Fibroblast of gingiva (primary cell): ENCODE measurements around the gene MYO1D.
"Not testable (repeated sequence)": the region's sequence is repeated elsewhere in the genome, so short reads cannot be mapped to it uniquely, and the experiment has no call there.

ENCODE experiments used
- DNase-seq: peaks from one replicate; pipeline ENCODE4 v3.0.0-alpha.2; 2011; ENCODE audit warnings: low read depth

Gene MYO1D

DNA sequence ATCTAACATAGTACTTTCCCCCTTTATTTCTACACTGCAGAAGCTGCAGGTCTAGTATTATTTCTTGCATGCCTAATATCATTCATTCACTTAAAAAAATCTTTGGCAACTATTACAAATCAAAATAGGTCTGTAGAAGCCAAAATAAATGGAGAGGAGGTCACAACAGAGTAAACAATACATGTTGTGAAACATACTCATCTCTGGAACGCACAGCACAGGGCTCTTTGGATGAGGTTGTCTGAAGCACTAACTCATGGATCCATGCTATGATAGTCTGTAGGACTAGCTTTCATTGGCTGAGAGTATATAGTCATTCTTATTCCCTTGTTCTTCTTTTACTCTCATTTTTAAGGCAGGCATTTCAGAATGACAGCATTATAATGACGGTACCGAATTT lies 21.3 kb downstream of the MYO1D start:
- DNase-seq = no peak

DNA sequence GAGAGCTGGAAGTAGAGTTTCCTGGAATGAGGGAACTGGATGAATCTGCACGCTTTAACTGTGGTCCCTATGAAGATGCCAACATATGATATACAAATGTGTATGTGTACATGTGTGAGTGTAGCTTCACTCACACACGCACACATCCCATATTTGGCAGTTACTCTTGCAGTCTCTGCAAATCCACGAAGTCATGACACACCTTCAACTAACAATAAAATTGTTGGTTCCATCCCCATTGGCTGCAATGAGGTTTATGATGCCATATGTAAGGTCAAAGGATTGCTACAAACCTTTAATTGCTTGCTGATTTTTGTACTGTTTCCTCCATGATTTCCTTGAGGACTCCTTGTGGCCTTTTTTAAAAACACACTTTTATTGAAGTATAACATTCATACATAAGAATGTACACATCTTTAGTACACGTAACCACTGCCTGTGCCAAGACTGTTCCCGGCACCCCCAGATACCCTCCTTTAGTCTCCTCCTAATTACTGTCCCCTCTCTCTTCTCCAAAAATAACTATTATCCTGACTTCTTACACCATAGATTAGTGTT lies 22.0 kb downstream of the MYO1D start:
- no peak for DNase-seq

DNA sequence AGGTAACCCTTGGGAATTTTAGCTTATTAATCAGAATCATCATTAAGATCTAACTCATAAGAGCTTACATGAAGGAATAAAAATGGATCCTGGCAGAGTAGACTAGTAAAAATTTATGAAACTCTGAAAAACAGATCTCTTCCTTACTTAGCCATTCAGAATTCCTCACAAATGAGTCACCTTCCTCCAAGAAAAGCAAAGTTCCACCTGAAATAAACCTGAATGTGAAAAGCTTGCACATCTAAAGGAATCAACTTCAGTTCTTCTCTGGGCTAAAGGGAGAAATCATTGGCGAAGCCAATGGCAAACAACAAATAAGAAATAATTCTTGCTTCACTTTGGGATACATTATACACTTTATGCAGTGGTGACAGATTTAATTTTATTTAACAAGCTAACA lies 22.7 kb downstream of the MYO1D start:
- DNase-seq = no peak

DNA sequence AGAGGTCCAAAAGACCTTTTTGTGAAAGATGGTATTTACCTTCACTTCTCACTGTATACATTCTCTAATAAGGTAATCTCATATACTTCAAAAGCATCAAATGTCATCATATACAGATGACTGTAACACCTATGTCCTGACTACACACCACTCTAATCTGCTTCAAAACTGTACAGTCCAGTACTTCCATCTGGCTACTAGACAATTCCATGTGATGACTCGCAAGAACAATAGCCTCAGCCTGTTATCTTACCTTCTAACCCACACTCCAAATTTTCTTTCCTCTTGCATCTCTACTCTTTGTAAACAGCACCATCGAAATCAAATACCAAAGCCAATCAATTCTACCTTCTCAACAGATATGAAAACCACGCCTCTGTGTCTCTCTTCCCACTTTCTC lies 24.1 kb downstream of the MYO1D start:
- no peak for DNase-seq

DNA sequence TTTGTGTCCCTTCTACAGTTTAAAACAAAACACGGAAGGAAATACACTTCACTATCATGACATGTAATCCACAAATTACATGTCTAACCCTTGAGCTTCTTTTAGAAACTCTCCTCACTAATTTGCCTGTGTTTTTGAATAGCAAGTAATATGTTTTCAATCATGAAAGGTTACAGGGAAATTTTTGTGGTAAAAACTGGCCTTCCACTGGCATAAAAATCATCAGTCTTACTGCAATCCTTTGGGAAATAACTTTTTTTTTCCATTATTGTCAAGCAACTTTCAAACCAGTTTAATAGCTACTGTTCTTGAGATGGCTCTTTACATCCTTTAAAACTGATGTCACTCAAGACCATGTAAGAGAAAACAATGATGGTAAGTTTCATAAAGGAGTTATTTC lies 27.0 kb downstream of the MYO1D start:
- peak; percentile 63 for DNase-seq

DNA sequence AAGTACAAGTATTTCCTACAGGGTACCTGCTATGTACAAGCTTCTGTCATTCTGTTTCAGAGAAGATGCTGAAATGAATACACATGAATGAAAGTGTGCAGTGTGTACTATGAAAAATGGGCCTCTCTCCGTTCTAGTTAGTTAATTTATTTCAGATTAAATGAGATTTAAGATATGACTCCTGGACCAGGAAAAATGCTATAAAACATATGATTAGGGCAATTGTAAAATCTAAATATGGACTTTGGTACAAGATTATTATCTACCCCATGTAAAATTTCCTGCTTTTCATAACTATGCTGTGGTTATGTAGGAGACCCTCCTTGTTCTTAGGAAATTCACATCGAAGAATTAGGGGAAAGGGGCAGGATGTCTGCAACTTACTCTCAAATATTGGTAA lies 28.9 kb downstream of the MYO1D start:
- no peak for DNase-seq

DNA sequence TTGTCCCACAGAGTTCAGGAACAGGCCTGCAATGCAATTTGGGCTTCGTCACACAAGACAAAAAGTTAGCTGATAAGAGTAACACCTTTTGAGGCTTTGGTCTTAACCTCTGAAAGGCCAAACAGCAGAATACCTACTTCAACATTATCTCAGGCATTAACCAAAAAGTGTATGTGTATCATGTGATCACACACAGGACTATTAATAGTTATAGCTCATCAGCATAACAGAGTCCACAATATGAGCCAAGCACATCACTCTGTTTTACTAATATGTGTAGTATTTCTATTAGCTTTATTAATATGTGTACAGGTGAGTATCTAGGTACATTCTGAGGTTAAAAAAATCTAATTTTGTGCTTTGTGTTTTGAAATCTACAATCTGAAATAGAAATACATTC lies 30.8 kb downstream of the MYO1D start:
- DNase-seq = no peak

DNA sequence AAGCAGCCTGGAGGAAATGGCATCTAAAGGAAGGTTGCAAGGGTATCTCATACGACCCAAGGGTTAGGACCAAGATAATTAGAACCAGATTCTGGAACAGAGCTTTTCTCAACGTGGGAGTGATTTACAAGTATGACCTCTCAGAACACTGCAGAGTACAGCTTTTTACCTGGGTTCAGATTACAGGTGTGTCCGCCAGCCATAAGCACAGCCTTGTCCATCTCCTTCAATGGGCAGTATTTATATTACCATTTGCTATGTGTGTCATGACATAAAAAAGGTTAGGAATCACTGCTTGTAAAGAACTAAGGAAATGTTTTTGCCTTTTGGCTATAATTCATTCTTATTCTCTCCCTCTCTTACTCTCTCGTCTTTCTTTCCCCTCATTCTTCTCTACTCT lies 36.7 kb downstream of the MYO1D start:
- no peak for DNase-seq

DNA sequence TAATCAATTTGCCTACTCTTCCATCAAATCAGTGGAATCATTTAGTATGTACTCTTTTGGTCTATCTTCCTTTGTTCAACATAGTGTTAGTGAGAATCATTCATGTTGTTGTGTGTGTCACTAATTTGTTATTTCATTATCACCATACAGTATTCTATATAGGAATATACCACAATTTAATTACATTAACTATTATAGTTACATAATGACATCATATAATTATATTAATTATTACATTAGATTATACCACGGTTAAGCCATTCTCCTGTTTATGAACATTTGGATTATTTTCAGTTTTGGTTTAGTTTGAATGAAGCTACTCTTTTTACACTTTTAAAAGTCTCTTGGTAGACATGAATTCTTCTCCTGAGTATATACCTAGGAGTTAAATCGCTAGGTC lies 40.4 kb downstream of the MYO1D start:
- DNase-seq = no peak

DNA sequence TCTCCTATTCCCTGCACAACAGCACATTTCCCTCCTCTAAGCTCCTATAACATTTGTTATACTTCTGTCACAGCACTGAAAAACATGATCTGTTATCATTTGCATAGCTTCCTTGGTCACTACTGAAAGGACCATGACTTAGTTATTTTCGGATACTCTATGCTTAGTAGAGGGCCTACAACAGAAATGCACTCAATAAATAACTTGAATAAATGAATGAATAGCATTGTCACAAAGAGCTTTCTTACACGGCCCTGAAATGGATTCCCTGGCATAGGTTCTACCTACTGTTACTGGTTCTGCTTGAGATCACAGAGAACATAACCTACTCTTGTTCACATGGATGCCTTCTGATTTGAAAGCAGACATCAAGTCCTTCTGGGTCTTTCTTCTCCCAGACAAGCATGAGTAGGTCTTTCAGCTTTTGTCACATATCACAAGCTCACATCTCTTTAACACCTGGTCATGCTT lies 41.6 kb downstream of the MYO1D start:
- DNase-seq = no peak

DNA sequence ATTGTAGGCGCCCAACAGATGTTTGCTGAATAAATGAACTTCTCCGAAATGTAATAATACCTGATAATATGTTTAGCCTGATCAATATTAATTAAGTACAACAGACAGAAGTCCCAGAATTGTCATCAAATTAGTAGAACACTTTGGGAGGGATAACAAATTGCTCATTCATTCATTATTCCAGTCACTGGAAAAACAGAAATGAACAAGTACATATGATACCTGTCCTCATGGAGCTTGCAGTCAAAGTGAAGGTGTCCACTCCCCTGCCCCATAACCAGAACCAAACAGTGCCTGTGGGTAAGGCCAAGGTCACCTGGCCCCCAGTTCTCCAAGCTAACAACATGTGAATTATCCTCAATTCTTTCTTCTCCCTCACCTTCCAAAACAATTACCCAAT lies 42.8 kb downstream of the MYO1D start:
- no peak for DNase-seq

DNA sequence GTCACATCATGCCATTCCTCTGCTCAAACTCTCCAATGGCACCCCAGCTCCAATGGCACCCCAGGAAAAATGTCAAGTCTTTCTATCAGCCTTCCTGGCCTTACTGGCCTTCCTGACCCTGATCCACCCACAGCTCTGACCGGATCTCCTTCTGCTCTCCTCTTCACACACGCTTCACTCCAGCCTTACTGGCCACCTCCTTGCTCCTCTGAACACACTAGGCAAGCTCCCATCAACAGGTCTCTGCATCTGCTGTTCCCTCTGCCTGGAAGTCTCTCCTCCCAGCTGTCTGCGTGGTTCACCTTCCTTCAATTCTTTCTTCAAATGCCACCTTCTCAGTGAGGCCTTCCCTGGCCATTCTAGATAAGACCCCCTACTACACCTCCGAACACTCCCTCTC lies 43.4 kb downstream of the MYO1D start:
- no peak for DNase-seq

DNA sequence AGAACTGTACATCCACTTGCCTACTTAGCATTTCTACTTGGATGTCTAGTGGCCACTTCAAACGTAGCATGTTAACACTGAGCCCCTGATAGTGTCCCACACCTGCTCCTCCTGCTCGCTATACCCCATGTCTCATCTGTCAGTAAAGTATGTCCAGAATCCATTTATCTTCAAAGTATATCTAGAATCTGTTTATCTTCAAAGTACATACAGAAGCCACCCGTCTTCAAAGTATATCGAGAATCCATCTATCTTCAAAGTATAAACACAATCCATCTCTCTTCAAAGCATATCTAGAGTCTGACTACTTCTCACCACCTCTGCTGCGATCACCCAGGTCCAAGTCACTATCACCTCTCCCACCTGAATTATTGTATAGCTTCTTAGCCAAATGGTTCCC lies 43.8 kb downstream of the MYO1D start:
- DNase-seq = no peak

DNA sequence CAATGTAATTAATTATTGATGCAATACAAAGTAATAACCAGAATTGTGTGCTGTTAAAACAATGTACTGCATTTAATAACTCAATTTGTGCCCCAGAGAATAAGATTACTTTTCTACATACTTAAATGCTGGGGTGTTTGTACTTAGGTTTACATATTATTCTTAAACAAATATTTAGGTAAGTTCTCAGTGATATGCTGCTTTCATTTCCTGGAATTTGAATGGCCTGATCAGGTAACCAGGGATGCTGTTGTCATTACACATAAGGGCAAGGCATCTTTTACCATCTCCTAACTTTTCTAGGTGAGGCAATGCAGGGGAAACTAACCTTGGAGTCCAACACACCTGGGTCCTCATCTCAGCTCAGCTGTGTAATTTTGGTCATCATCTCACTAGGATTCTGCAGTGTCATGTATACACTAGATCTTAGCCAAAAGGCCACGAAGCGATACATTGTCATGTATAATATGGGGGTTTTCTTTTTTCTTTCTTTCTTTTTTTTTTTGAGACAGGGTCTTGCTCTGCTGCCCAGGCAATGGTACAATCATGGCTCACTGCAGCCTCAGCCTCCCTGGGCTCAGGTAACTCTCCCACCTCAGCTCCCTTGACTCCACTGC lies 45.2 kb downstream of the MYO1D start:
- no peak for DNase-seq

DNA sequence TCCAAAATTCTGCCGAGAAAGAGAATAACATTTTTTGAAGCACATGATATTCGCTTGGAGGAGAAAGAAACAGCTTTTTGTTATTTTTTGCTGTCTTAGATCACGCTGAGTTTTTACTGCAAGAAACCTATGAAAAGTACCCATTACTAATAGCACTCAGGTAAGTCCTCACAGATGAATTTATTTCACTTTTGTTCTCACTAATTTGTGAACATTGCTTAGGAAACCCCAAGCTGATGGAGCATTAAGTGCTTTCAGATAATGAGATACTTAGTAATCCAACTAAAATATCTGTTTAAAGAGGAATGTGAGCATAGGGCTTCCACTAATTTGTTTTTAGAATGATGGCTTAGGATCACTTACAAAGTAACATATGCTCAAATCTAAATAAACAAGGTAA lies 45.7 kb downstream of the MYO1D start:
- no peak for DNase-seq

DNA sequence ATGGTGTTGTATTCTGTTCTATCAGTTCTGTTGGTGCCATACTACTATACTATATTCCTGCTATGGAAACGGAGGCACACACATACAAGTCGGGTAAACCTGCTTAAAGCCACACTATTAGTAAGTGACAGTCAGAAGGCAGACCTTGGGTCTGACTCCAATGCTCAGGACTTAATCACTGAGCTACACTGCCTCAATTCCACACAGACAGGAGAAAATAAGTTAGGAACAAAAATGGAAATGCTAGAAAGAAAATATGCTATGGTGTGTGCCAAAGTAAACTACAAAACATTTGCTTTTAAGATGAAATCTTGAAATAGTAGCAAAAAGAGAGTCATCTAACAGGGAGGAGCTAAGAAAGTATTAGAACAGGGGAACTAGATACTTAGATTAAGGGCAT lies 48.1 kb downstream of the MYO1D start:
- peak; percentile 21 for DNase-seq

DNA sequence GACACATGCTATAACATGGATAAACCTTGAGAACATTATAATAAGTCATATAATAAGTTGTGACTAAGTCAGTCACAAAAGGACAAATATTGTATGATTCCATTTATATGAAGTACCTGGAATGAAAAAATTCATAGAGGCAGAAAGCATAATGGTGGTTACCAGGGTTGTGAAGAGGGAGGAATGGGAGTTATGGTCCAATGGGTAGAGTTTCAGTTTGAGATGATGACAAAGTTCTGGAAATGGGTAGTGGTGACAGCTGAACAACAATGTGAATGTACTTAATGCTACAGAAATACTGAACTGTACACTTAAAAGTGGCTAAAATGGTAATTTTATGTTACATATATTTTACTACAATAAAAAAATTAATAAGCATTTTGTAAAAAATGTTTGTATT lies 49.7 kb downstream of the MYO1D start:
- DNase-seq = no peak

DNA sequence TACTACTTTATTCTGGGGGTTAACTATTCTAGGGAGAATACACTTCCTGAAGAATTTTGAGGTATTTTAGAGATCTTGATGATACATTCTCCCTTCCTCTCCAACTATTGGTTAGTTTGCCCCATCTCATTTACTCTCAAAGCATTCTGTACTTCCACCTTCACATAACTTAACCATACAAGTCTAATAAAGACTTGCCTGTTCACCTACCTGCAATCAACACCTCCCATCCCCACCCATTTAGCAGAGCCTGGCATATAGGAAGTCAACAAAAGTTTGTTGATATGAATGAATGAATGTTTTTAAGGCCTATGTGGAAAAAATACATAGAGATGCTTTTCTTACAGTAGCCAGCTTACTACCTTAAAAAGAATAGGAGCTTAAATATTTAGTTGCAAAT lies 50.8 kb downstream of the MYO1D start:
- no peak for DNase-seq

DNA sequence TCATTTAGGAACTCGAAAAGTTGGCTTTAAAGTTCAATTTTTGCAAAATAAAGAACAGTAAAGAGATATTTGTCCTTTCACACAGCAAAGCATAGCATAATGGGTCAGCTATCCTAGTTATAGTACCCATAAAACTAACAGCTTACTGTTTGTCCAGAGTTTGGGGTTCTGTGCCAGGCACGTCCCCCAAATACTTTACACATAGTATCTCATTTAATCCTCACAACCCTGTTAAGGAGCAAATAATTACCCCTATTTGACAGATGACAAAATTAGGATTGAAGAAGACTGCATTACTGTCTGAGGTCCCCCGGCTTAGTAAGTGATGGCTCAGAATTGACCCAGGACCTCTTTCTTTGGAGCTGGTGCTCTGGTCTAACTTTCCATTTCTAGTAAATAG lies 52.6 kb downstream of the MYO1D start:
- DNase-seq = no peak

DNA sequence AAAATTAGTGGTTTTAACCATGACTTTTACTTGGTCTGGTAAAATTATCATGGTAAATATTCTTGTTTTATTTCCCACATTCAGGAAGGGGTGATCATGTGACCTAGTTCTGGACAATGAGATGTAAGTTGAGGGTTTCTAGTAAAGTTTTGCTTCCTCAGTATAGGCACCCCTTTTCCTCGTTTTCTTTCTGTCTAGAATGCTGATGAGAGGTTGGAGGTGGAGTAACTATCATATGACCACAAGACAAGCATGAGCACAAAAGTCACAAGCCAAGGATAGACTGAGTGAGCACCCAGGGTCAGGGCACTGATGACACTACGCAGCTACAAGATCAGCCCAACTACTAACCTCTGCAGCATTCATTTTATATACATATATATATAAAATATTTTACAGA lies 53.9 kb downstream of the MYO1D start:
- DNase-seq = no peak

DNA sequence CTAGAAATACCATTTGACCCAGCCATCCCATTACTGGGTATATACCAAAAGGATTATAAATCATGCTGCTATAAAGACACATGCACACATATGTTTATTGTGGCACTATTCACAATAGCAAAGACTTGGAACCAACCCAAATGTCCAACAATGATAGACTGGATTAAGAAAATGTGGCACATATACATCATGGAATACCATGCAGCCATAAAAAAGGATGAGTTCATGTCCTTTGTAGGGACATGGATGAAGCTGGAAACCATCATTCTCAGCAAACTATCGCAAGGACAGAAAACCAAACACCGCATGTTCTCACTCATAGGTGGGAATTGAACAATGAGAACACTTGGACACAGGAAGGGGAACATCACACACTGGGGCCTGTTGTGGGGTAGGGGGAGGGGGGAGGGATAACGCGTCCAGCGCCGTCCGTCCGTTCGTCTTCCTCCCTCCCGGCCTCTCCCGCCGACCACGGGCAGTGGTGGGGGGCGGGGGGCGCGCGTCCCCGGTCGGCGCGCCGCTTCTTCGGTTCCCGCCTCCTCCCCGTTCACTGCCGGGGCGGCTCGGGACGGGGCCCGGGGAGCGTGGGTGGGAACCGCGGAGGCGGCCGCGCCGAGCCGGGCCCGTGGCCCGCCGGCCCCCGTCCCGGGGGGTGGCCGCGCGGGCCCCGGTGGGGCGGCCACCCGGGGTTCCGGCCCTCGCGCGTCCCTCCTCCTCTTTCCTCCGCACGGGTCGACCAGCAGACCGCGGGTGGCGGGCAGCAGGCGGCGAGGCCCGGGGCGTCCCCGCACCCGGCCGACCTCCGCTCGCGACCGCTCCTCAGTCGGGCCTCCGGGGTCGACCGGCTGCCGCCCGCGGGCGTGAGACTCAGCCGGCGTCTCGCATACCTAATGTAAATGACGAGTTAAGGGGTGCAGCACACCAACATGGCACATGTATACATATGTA lies 54.7 kb downstream of the MYO1D start:
- not testable (repeated sequence) for DNase-seq

DNA sequence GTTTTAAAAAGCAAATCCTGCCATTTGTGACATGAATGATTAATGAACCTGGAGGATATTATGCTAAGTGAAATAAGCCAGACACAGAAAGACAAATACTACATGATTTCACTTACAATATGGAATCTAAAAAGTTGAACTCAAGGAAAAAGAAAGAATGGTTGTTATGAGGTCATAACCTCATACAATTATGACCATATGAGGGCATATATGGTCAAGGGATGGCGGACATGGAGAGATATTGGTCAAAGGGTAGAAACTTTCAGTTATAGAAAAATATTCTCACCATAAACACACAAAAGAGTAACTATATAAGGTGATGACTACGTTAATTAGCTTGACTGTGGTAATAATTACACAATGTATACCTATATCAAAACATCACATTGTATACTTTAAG lies 56.5 kb downstream of the MYO1D start:
- no peak for DNase-seq

DNA sequence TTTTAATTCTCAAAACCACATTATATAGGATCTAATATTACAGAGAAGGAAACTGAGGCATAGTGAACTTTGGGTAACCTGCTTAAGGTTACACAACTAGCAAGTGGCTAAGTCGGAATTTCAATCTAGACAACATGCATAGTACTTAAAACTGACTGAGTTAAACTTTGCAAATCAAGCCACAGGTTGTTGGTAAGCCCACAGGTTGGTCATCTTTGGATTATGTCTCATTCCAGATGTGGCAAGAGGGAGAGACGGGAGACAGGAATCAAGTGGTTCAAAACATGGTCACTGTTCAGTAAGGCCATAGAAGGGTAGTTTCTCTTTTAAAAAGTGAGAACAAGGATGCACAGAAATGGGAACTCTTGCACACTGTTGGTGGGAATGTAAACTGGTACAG lies 57.1 kb downstream of the MYO1D start:
- DNase-seq = no peak
